NCI-H1105 treated with DMSO at 0.1 percent for 48 hours (cell line): ENCODE results near the gene WDR17.

Experiments used
- DNase-seq: peaks from one replicate; lab custom pipeline; 2025; lab: John Stamatoyannopoulos, UW

WDR17 gene

GRCh38 chr4:176065435-176066291, at the start of gene WDR17:
TSS of gene WDR17 (plus strand) at chr4:176065841. CDS start at chr4:176111581, 45,740 bp downstream.
- peak; percentile 91 for DNase-seq

GRCh38 chr4:176016601-176017000, 49.0 kb upstream of the WDR17 start:
- DNase-seq: no peak

- no peak for DNase-seq
Observed at GRCh38 chr4:176020481-176021085, 45.1 kb upstream of the WDR17 start.

- no peak for DNase-seq
Observed at GRCh38 chr4:176030391-176030790, 35.2 kb upstream of the WDR17 start.

- DNase-seq: no peak
Observed at GRCh38 chr4:176031922-176032321, 33.7 kb upstream of the WDR17 start.

- DNase-seq: no peak
Observed at GRCh38 chr4:176032454-176032853, 33.2 kb upstream of the WDR17 start.

GRCh38 chr4:176034499-176034898, 31.1 kb upstream of the WDR17 start:
- no peak for DNase-seq

GRCh38 chr4:176034936-176035335, 30.7 kb upstream of the WDR17 start:
- DNase-seq: no peak

- no peak for DNase-seq
Observed at GRCh38 chr4:176036585-176037205, 28.9 kb upstream of the WDR17 start.

- DNase-seq: no peak
Observed at GRCh38 chr4:176038789-176039188, 26.9 kb upstream of the WDR17 start.

- no peak for DNase-seq
Observed at GRCh38 chr4:176042195-176042594, 23.4 kb upstream of the WDR17 start.

- no peak for DNase-seq
Observed at GRCh38 chr4:176043838-176044588, 21.6 kb upstream of the WDR17 start.

- DNase-seq: no peak
Observed at GRCh38 chr4:176044589-176044951, 21.1 kb upstream of the WDR17 start.

GRCh38 chr4:176048631-176049030, 17.0 kb upstream of the WDR17 start:
- DNase-seq: no peak

- no peak for DNase-seq
Observed at GRCh38 chr4:176052744-176053143, 12.9 kb upstream of the WDR17 start.

- no peak for DNase-seq
Observed at GRCh38 chr4:176053785-176054184, 11.9 kb upstream of the WDR17 start.

- no peak for DNase-seq
Observed at GRCh38 chr4:176054942-176055341, 10.7 kb upstream of the WDR17 start.

GRCh38 chr4:176063718-176064117, 1.9 kb upstream of the WDR17 start:
- no peak for DNase-seq

- no peak for DNase-seq
Observed at GRCh38 chr4:176064539-176064938, 1.1 kb upstream of the WDR17 start.

- DNase-seq: no peak
Observed at GRCh38 chr4:176066757-176067156, 1.1 kb downstream of the WDR17 start.

GRCh38 chr4:176077561-176077960, 11.9 kb downstream of the WDR17 start:
- no peak for DNase-seq

GRCh38 chr4:176084769-176085168, 19.1 kb downstream of the WDR17 start:
- no peak for DNase-seq
